Body of pancreas (tissue), 4 donors: ENCODE data around the gene CUL9.

Experiments
- CTCF ChIP-seq, 7 experiments: fragments of 450-650 bp in 4 of 7; fragments of 200-600 bp in 3 of 7; sonication (generic) in 3 of 7; IDR thresholded peaks; one replicate each; pipeline ENCODE4 v1.5.1; 2016 to 2019; ENCODE audit warnings: antibody characterized with exemption in 7 of 7
- POLR2A ChIP-seq, 3 donors: fragments of 450-650 bp; IDR thresholded peaks; one replicate each; pipeline ENCODE4 v1.6.1; 2016; ENCODE audit warnings: antibody characterized with exemption in 3 of 3, mild to moderate bottlenecking in 2 of 3

- TF ChIP-seq CTCF (IDR thresholded peaks at IDR 0.05): no peak
- TF ChIP-seq POLR2A (IDR thresholded peaks at IDR 0.05): no peak
Measured at GRCh38 chr6:43242908-43243663, 61.1 kb downstream of the CUL9 start, which contains the start of gene TTBK1.
